Ramos (cell line): ENCODE results near the gene COX11.

Experiments used
- in situ Hi-C: fragments of 300-500 bp; cut with MboI; formaldehyde crosslinking; loops from one replicate; pipeline ENCODE4 v1.14.3; 2022; ENCODE audit warnings: low sequenced_read_pairs; ENCODE audit not compliant: unreplicated experiment

COX11 gene, protein sequence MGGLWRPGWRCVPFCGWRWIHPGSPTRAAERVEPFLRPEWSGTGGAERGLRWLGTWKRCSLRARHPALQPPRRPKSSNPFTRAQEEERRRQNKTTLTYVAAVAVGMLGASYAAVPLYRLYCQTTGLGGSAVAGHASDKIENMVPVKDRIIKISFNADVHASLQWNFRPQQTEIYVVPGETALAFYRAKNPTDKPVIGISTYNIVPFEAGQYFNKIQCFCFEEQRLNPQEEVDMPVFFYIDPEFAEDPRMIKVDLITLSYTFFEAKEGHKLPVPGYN

DNA sequence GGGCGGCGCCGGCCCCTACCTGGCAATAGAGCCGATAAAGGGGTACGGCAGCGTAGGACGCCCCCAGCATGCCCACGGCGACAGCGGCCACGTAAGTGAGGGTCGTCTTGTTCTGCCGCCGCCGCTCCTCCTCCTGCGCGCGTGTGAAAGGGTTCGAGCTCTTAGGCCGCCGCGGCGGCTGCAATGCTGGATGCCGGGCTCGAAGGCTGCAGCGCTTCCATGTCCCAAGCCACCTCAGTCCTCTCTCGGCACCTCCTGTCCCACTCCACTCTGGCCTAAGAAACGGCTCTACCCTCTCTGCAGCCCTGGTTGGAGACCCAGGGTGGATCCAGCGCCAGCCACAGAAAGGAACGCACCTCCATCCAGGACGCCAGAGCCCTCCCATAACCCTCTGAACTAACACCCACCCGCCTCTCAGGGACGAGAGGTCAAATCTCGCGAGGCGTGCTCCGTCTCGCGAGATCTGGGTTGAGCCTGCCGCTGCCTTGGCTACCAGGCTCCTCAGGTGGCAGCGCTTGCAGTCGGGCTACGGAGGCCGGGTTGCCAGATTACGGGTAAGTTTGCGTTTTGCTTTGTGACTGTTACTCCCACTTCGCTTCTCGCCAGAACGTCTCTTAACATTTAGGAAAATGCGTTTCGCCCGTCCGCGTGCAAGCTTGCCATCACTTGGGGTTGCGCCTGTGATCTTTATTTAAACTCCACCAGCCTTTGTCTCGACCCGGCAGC is at the start of gene COX11, which contains the start of gene STXBP4:
COX11 (minus strand) TSS at position 393 of the 726 bp plus-strand sequence; CDS start at position 385, 8 bp downstream.
STXBP4 (plus strand) TSS at position 504 of the 726 bp plus-strand sequence. CDS start 17,455 bp downstream, outside the sequence.
- in situ Hi-C loops: no loop called here

DNA sequence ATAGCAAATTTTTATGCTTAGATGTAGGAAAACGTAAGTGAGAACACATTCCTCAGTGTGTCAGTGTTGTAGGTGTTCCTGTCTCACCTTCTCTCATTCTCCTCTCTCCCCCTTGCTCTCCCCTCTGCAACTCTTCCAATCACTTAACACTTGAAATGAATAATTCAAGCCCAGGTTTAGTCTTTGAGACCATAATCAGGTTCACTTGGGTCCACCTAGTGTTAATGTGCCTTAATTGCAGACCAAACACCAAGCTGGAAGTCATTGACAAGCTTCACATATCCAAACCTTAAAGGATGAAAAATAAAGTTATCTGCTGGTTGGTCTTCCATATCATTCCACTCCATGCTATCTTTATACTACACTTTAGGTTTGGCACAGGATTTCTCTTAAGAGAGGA is 37.1 kb upstream of the COX11 start:
- in situ Hi-C loops: no loop called here

DNA sequence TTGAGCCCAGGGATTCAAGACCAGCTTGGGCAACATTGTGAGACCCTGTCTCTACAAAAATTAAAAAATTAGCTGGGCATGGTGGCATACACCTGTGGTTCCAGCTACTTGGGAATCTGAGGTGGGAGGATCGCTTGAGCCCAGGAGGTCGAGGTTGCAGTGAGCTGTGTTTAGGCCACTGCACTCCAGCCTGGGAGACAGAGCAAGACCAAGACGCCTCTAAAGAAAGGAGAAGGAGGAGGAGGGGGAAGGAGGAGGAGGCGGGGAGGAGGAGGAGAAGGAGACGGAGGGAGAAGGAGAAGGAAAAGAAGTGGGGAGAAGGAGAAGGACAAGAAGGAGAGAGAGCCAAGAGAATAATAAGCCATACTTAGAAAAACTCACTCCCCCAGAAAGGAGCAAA is 36.0 kb upstream of the COX11 start:
- in situ Hi-C loops: no loop called here

GRCh38 chr17:55002458-55002857 is 34.0 kb upstream of the COX11 start:
- in situ Hi-C loops: no loop called here

GRCh38 chr17:54996441-54996840 is 28.0 kb upstream of the COX11 start:
- in situ Hi-C loops: loop anchor here (10.0 kb wide), 2 partner anchors 298 to 518 kb away; partner anchors contain the start of gene SMIM36

DNA sequence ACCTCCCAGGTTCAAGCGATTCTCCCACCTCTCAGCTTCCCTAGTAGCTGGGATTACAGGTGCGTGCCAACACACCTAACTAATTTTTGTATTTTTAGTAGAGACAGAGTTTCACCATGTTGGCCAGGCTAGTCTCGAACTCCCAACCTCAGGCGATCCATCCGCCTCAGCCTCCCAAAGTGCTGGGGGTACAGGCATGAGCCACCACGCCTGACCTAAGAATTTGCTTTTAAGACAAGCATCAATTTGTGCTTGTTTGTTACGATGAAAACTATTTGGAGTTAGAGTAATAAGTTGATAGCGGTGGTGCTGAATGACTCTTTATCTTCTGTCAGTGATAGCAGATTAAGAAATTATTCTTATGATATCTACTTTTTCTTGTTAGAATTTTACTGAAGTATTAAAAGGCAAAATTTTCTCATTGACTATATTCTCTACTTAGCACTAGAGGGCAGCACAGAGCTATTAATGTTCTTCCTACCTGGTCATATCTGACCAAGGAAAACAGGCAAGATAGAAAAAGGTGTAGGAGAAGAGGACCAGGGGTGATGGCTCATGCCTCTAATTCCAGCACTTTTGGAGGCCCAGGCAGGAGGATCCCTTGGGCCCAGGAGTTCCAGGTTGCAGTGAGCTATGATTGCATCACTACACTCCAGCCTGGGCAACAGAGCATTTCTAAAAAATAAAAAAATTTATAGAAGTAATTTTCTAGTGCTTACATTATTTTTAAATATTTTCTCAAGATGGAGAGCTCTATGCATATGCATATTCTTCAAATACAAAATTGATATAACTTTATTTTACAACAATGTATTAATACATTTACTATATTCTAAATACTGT is 24.6 kb upstream of the COX11 start:
- in situ Hi-C loops: loop anchor here (10.0 kb wide), 2 partner anchors 302 to 522 kb away; partner anchors contain the start of gene SMIM36

GRCh38 chr17:54991567-54991966 is 23.1 kb upstream of the COX11 start:
- in situ Hi-C loops: loop anchor here (10.0 kb wide), 2 partner anchors 303 to 523 kb away; partner anchors contain the start of gene SMIM36

DNA sequence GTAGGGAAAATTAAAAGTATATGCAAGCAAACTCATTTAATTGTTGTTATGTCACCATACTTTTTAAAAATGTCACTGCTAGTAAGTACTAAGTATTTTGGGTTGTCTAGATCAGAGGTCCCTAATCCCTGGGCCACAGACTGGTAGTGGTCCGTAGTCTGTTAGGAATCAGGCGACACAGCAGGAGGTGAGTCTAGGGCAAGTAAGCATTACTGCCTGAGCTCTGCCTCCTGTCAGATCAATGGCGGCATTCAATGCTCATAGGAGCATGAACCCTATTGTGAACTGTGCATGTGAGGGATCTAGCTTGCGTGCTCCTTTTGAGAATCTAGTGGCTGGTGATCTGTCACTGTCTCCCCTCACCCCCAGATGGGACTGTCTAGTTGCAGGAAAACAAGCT is 21.7 kb upstream of the COX11 start:
- in situ Hi-C loops: loop anchor here (10.0 kb wide), 2 partner anchors 305 to 525 kb away; partner anchors contain the start of gene SMIM36

GRCh38 chr17:54985476-54985875 is 17.0 kb upstream of the COX11 start:
- in situ Hi-C loops: no loop called here

GRCh38 chr17:54983260-54983659 is 14.8 kb upstream of the COX11 start:
- in situ Hi-C loops: no loop called here

DNA sequence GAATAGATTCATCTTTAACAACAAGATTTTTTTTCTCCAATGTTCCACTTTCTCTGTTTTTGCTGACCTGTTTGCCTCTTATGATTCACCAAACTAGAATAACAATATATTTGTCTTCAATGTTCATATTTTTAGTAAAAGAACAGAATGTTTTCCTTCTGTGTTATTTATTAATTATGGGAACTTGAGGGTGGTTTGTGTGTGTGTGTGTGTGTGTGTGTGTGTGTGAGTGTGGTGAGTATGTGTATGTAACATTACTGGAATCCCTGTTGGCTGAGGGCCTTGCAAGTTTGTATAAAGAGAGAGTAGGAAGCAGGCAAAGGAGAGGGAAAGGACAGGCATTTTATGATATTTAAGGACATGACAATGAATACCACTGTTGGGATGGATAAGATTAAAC is 13.9 kb upstream of the COX11 start:
- in situ Hi-C loops: no loop called here

GRCh38 chr17:54980375-54980774 is 11.9 kb upstream of the COX11 start:
- in situ Hi-C loops: no loop called here

- in situ Hi-C loops: no loop called here
Measured at GRCh38 chr17:54979657-54980056, 11.2 kb upstream of the COX11 start.

DNA sequence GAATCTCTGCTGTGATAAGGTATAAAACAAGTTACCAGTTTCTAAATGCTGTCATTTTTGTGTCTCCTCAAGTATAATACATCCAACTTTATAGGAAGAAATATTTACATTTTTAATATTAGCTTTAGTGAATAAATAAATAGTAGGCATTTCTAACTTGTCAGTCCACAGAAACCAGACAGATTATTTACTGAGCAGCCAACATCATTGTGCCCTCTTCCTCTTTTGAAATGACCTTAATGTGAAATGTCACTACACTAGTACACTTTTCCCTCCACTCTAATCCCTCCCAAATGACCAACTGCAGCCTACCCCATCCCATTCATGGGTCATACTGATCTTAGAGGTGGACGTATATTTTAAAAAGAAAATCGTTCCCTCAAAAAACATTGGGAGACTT is 9.3 kb upstream of the COX11 start:
- in situ Hi-C loops: no loop called here

GRCh38 chr17:54976316-54976715 is 7.9 kb upstream of the COX11 start:
- in situ Hi-C loops: no loop called here

DNA sequence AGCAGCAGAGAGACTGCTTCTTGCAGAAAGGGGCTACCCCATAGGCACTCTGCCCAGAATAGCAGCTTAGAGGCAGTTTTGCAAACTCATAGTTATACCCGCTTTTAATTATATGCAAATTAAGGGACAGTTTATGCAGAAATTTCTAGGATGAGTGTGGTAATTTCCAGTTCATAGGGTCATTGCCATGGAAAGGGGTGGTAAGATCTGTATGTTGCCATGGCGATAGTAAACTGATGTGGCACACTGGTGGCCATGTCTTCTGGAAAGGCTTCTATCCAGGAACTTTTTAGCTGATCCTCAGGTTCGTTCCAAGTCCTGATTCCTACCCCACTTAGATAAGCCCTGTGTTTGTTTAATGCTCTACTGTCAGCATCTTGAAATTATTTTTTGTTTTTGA is 6.3 kb upstream of the COX11 start:
- in situ Hi-C loops: no loop called here

GRCh38 chr17:54972406-54973138 is 4.1 kb upstream of the COX11 start:
- in situ Hi-C loops: no loop called here

GRCh38 chr17:54971901-54972300 is 3.4 kb upstream of the COX11 start:
- in situ Hi-C loops: no loop called here

GRCh38 chr17:54971147-54971546 is 2.7 kb upstream of the COX11 start:
- in situ Hi-C loops: no loop called here
